ENCODE data around the gene LAYN.

LAYN gene

GRCh38 chr11:111540114-111540936, at the start of gene LAYN:
TSS of gene LAYN (plus strand) at chr11:111540720. CDS start at chr11:111540844, 124 bp downstream.
- TF ChIP-seq CTCF (conservative IDR thresholded peaks at IDR 0.05): no peak
- H3K27ac ChIP-seq: no peak within 1 kb of the TSS

GRCh38 chr11:111494040-111494439, 46.5 kb upstream of the LAYN start:
- TF ChIP-seq CTCF (conservative IDR thresholded peaks at IDR 0.05): no peak
- H3K27ac ChIP-seq: no peak overlapping the region

- no peak for TF ChIP-seq CTCF (conservative IDR thresholded peaks at IDR 0.05)
- no peak overlapping the region for H3K27ac ChIP-seq
These were observed 41.0 kb upstream of the LAYN start for GRCh38 chr11:111499483-111499882.

GRCh38 chr11:111500481-111500880, 40.0 kb upstream of the LAYN start:
- TF ChIP-seq CTCF (conservative IDR thresholded peaks at IDR 0.05): no peak
- no peak overlapping the region for H3K27ac ChIP-seq

GRCh38 chr11:111502611-111503010, 37.9 kb upstream of the LAYN start:
- no peak for TF ChIP-seq CTCF (conservative IDR thresholded peaks at IDR 0.05)
- no peak overlapping the region for H3K27ac ChIP-seq

- no peak for TF ChIP-seq CTCF (conservative IDR thresholded peaks at IDR 0.05)
- peak overlapping the region; percentile 81; the same call in 1 of the 2 replicates for H3K27ac ChIP-seq
These were observed 30.2 kb upstream of the LAYN start for GRCh38 chr11:111510311-111510710.

- TF ChIP-seq CTCF (conservative IDR thresholded peaks at IDR 0.05): no peak
- H3K27ac ChIP-seq: no peak within 1 kb of the TSS
These were observed 28.0 kb upstream of the LAYN start, which contains the start of gene BTG4 for GRCh38 chr11:111512296-111513239. TSS of gene BTG4 (minus strand) at chr11:111512386. CDS start at chr11:111498776, 13,610 bp downstream.

Measured in VCaP (cell line).